GM21717 (cell line): ENCODE data around the gene ATOH8.
"Not testable (repeated sequence)": the region's sequence is repeated elsewhere in the genome, so short reads cannot be mapped to it uniquely, and the experiment has no call there.

Experiments
- ATAC-seq: cut with Tn5 transposase; IDR thresholded peaks from one replicate; pipeline ENCODE4 v1.9.1; 2021; ENCODE audit warnings: mild to moderate bottlenecking, moderate library complexity; ENCODE audit not compliant: unreplicated experiment

The ATOH8 gene, protein sequence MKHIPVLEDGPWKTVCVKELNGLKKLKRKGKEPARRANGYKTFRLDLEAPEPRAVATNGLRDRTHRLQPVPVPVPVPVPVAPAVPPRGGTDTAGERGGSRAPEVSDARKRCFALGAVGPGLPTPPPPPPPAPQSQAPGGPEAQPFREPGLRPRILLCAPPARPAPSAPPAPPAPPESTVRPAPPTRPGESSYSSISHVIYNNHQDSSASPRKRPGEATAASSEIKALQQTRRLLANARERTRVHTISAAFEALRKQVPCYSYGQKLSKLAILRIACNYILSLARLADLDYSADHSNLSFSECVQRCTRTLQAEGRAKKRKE

DNA sequence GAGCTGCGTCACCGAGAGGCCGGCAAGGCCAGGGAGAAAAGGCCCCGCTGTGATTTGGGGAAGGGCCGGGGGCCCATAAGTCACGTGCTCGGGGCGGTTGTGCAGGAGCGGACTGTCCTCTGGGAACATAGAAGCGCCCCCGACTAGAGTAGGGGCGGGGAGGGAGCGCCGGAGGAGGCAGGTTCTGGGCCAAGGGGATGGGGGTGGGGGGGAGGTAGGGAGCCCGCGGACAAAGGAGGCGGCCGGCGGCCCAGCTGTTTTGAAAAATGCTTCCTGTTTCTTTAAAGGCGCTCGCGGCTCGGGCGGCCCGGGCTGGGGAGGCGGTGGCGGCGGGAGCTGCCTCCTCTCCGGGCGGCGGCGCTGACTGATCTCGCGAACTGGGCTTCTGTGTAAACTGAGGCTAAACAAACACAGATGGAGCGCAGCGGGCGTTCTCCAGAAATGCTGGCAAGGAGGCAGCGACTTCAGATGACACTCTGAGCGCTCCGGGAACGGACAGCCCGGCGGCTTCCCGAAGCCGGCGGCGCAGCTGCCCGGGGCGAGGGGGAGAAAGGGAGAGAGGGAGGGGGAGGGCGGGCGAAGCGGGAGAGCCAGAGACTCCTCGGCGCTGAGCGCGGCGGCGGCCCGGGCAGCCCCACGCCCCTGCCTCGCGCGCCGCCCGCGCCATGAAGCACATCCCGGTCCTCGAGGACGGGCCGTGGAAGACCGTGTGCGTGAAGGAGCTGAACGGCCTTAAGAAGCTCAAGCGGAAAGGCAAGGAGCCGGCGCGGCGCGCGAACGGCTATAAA, at the start of gene ATOH8:
ATOH8 (plus strand) TSS at position 467 of the 788 bp plus-strand sequence; CDS start at position 666, 199 bp downstream.
- no peak for ATAC-seq

DNA sequence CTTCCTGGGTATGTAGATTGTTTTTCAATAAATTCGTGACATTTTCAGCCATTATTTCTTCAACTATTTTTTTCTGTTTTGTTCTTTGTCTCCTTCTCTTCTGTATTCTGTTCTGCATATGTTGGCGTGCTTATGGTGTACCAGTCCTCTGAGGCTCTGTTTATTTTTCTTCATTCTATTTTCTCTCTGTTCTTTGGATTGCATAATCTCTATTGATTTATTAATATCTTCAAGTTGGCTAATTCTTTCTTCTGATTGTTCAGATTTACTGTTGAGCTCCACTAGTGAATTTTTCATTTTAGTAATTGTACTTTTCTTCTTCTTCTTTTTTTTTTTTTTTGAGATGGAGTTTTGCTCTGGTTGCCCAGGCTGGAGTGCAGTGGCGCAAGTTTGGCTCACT, 49.8 kb upstream of the ATOH8 start:
- ATAC-seq = no peak

DNA sequence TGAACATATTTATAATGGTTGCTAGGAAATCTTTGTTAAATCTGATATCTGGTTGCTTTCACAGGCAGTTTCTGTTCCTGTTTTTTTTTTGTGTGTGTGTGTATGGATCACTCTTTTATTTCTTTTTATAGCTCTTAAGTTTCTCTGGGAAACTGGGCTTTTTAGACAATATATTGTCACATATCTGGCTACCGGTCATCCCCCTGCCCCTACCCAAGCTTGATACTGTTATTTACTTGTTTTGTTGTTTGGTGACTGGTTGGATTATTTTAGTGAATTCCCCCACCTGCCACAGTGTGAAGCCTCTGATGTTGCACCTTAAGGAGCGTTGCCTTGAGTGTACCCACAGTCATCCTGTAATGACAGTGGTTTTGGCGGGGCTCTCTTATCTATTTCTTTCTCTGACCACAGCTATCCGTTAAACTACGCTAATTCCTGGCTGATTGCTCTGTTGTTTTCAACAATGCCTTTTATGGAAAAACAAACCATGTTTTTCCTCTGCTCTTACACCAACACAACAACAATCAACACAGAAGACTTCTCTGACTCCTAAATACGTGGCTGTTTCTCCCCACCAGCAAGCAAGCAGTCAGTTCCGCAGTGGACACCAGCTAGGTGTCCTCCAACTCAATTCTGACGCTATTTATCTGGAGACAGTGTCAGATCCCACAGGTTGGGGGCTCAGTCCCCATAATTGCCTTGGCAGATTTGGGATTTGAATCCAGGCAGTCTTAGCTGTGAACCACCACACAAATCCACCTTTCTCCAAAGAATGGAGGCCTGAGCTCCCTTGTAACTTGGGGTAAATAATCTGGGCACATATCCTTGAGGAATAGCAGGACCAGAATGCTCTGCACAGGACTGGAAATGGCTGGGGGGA, 48.8 kb upstream of the ATOH8 start:
- ATAC-seq = no peak

DNA sequence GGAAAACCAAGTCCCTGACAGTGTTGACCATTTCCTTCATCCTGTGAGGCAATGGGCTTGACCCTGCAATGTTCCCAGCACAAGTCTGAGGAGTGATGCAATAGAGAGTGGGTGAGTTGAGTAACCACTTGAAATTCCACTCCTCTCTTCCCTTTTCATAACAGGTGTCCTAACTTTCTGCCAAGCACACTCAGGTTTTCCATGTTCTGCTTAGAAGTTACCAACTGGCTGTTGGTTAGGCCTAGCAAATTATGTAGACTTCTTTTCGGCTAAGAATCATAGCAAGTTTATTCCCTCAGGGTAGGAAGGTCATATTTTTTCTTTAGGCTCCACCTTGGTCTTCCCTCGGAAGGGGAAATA, 48.1 kb upstream of the ATOH8 start:
- ATAC-seq = no peak

DNA sequence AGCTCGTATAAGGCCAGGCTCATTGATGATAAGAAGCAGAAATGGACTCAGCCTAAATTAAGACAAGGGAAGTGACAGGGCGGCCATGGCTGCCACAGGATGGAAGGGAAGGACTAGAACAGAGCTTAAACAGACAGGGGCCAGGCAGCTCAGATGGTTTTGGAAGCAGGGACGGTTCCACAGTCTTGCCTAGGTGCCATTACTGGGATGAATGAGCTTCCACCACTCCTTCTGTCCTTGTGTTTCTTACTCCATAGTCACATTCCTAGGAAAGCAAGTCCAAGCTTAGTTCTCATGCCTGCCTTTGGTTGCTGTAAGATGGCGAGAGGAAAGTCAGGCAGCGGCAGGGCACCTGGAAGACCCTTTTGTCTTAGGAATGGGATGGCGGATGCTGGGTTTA, 47.7 kb upstream of the ATOH8 start:
- ATAC-seq = no peak

DNA sequence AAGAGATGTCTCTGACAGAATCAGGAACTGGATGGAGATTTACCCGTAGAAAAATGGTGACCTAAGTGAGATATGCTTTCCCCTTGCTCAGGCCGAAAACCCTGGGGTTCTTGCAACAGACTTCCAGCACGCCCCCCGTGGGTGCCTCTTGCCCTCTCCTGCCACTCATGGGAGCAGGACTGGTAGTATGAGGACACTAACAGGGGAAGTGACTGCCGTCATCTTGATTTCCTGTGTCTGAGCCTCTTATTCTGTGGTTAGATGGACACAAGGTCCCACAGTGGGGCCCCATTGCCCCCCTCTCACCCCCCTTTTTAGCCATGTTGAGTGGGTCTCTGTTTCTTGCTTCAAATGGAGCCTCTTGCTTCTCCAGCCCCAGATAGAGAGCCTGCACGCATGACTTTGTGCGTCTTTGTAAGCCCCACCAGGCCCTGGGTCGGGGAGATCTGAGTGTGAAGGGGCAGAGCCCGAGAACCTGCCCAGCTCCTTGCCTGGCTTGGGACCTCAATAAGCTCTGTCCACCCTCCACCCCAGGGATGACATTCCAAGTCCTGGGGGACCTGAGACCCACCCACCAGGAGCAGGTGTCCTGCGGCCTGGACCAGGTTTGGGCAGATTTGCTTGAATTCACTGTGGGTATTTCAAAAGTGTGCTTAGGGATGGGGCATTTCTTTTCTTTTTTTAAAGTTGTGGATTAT, 47.0 kb upstream of the ATOH8 start:
- ATAC-seq = no peak

DNA sequence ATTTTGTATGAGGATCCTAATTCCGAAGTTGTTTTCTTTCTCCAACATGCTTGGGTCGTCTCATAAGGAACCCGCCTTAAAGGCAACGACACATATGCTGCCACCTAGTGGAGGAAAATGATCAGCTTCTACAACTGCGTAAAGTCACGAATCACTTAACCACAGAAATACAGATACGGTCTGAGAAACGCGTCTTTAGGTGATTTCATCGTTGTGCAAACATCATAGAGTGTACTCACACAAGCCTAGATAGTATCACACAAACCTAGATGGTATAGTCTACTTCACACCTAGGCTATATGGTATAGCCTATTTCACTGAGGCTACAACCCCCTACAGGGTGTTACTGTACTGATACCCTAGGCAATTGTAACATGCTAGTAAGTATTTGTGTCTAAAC, 46.5 kb upstream of the ATOH8 start:
- ATAC-seq = peak; percentile 50

DNA sequence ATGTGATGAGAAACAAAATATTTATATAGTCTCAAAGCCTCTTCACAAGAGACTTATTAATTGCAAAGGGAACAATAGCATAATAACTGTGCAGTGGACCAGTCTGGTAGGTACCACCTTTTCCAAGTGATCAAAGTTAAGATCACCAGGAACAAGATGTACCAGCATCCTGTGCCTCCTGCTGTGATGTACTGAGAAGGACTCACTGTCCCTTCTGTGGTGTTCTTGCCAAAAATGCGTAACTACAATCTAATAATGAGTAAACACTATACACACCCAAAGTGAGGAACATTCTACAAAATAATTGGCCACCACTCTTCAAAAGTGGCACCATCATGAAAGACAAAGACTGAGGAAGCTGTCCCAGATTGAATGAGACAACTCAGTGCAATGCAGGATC, 45.1 kb upstream of the ATOH8 start:
- no peak for ATAC-seq

DNA sequence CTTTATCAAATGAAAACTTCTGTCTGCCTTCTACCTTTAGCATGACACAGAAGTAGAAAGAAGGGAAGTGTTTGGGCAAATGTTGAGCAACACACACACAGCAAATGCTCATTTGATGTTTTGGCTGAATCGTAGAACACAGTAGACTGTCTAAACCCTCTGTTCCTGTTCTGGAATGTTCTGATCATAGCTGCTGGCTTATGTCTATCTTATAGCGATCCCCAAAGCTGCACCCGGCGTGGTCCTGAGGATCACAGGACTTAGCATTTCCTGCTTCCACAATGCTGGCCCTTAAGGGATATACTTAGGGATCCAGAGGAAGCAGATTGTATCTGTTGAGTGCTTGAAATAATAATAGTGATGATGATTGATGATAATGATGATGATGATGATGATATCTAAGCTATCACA, 44.4 kb upstream of the ATOH8 start:
- no peak for ATAC-seq

DNA sequence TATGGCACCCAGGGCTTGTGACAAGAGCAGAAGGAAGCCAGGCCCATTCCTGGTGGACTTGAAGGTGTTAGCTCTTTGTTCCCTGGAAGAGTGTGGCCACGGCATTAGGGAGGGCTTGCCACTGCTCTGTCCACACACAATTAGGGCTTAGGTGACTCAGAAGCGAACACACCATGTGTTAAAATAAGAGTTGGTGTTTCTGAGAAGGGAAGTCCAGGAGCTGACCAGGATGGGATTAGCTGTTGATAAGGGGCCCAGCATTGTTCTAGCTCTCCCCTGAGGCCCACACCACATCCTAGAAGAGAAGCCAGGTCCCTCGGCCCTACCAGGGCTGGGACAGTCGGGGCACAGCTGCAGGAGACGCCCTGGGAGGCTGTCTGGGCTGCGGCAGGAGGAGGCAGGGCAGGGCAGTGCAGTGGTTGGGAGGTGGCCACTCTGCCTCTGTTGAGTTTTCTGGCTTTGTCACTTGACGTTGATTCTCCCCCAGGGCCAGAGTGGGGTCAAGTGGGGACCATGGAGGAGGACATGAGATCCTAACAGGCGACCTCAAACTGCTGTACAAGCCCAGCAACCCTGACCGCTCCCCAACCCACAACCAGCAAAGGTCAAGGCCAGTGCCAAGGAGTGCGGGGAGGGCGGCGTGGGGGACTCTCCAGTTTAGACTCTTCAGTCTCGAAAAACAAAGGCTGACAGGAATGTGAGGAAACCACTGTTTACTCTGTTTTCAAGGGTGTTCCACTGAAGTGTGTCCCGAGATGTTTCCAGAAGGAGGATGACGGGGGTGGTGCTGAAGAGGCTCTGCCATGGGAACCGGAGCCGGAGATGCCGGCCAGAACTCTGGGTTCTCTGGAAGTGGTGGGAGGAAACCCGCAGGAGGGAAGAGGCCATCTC, 42.9 kb upstream of the ATOH8 start:
- no peak for ATAC-seq

DNA sequence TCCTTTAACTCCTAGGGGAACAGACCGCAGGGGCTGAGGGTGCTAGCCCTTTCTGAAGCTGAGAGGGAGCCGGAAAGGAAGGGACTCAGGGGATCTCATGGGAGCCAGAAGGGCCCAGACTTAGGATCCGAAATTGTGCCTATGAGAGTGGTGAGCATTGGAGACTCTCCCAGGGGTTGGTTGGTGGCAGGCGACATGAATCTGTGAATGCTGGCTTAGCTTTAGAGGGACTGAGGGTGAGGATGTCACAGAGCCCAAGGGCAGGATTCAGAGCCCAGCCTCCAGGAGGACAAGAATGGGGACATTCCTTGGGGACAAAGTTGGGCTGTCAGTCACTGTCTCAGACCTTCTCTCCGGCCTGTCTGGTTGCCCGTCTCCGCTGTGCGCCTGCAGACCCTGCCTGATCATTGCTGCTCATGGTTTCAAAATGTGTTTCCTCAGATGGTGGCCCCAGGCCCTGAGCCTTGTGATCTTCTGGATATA, 42.2 kb upstream of the ATOH8 start:
- no peak for ATAC-seq

DNA sequence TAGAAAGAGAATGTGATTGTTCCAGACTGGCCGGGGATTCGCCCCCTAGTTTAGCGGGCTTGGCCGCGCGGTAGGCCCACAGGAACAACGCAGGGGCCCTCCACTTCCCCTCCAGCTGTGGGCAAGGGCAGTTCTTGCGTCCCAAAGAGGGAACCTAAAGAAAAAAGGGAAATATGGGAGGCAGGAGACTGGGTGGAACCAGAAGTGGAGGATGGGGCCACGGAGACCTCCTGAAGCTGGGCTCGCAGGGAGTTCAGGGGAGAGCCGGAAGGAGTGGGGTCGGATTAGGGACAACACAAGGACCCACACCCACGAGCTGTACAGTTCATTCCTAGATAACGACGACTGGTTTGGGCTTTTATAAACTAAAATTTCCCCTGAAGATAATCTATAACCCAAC, 41.5 kb upstream of the ATOH8 start:
- ATAC-seq = no peak

DNA sequence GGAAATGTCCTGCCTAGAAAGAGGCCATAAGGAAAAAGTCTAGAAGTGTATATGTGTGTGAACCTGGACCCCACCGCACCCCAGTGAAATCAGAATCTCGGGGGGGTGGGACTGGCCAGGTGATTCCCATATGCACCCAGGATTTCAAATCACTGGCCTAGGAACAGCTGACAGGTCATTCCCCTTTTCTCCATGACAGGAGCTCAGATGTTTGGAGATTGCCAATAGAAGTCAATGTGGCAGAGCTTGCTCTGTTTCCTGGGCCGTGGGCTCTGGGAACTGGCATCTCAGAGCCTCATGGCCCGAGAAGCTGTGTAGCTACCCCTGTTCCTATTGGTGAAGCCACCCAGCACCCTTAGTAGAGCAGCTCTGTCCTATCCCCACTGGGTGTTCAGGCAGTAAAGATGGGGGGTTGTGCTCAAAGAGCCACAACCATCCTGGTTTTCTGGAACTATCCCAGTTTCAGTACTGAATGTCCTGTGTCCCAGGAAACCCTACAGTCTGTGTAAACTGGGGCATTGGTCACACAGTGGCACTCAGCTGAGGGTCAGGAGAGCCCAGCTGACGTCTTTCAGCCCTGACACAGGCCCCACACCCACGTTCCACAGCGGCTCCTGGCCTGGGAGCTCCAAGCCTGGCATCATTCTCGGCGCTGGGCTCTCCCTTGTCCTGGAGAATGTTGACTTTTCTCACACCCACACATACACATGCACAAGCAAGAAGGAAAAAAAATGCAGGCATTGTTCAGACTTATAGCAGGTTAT, 40.8 kb upstream of the ATOH8 start:
- ATAC-seq = no peak

DNA sequence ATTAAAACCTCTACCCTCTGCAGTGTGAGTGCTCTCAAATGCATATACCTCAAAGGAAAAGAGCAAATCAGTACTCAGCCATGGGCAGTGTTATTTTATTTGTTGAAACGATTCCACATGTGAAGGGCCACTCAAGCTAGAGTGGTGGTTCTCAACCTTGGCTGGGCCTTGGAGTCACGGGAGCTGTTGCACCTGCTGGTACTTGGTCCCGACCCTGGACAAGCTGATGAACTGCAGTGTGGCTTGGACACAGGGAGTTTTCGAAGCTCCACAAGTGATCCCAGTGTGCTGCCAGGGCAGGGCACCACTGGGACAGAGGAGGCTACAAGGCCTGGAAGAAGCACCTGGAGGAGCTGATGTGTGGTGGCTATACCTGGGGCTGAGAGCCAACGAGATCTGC, 40.0 kb upstream of the ATOH8 start:
- ATAC-seq = no peak

DNA sequence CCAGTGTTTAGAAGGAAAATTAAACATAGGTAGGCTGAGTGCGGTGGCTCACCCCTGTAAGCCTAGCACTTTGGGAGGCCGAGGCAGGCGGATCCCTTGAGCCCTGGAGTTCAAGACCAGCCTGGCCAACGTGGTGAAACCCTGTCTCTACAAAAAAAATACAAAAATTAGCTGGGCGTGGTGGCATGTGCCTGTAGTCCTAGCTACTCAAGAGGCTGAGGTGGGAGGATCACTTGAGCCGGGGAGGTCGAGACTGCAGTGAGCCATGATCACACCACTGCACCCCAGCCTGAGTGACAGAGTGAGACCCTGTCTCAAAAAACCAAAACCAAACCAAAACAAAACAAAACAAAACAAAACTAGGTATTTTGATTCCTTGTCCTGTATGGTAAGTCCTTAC, 39.4 kb upstream of the ATOH8 start:
- ATAC-seq = not testable (repeated sequence)

DNA sequence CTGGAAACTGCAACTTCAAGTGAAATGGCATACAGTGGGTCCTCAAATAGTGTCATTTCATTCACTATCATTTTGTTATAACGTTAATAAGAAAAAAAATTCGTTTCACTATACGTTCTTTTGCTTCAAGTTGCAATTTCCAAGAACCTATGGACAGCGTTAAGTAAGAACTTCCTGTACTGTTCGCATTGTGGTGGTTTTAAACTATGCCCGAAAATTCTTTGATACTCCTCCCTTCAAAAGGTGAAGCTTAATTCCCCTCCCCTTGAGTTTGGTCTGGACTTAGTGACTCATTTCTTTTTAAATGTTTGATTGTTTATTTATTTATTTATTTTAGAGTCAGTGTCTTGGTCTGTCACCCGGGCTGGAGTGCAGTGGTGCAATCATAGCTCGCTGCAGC, 39.0 kb upstream of the ATOH8 start:
- ATAC-seq = no peak

DNA sequence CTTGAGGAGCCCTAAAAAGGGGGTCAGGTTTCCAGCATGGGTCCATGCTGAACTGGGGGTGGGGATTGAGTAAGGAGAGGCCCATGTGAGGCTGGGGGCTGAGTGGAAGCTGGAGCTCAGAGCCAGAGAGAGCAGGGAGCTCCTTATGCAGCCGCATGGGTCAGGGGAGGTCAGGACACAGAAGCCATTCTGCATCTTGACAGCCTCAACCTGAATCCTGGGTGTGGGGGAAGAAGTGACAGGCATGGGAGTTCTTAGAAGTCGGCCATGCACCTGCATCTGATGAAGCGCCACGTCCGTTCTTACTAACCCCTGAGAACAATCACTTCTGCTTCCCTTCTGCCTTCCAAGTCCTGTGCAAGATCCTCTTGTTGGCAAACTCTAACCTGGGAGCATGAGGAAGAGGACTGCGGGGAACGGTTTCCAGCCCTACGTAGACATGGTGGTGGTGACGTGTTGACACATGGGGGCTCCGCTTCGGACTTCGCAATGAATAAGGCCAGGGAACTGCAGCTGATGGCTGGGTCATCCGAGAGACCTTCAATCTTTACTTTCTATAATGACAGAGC, 37.4 kb upstream of the ATOH8 start:
- no peak for ATAC-seq

DNA sequence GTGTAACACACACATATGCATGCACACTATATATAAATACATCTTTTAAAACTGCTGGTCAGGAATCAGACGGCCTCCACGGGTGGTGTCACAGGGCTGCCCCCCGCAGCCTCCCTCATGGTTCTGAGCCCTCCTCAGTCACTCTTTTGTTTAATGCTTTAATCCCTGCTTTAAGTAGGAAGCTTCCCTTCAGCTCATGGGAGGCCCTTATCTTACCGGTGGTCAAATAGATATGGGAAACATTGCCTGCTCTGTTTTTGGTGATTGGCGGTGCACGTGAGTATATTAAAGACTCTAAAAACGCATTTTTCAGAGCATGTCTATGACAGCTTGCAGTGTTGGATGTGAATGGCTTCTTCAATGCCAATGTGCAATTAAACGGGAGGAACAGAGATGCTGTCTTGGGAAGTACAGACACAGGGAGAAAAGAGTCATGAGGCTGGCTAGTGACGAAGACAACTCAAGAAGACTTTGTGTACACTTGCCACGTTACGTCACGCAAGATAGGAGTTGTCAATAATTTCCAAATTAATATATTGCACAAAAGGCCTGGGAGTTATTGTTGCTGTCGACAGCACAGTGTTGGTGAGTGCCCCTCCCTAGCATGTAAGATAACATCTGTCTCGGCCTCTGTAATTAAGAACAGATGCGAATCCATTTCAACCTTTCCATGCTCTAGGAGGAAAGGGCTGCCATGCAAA, 36.3 kb upstream of the ATOH8 start:
- ATAC-seq = no peak
